GM21825 (cell line): Measurements from ENCODE around the gene GNG14.
"Not testable (repeated sequence)": the region's sequence is repeated elsewhere in the genome, so short reads cannot be mapped to it uniquely, and the experiment has no call there.

ENCODE experiments used
- ATAC-seq: cut with Tn5 transposase; IDR thresholded peaks from one replicate; pipeline ENCODE4 v1.9.1; 2021; ENCODE audit warnings: mild to moderate bottlenecking, moderate library complexity; ENCODE audit not compliant: unreplicated experiment

Gene GNG14

DNA sequence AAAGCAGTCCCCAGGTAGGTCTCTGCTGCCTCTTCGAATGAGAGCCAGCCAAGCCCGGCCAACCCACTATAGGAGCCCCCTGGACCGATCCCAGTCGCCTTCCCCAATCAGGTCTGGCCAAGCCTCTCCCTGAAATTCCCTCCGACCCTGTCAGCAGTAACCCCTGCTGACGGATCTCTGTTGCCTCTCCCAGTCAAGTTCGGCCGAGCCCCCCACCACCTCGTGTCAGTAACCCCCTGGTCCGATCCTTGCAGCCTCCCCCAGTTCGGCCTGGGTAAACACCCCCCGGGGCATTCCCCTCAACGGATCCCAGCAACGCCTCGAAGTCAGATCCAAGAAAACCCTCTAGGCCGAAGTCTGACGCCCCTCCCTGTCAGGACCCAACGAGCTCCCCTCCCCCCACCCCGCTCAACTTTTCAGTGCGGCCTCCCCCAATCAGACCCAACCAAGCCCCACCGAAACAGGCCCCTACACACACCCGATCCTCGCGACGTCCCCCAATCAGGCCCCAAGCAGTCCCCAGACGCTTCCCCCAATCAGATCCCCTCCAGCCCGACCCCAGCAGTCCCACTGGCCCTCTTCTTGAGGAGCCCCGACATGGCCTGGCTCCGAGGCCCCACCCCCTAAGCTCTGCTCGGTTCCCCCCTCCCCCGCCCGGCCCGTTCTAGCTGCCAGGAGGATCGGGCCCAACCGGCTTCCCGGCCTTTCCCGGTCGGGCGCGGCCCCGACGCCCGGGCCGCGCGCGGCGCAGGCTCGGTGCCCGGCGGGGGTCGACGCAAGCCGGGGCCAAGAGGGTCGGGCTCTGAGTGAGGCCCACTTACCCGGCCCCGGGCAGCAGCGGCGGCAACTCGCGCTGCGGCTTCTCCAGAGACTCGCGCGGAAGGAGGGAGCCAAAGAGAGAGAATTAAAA is 34.1 kb downstream of the GNG14 start:
- ATAC-seq = no peak

DNA sequence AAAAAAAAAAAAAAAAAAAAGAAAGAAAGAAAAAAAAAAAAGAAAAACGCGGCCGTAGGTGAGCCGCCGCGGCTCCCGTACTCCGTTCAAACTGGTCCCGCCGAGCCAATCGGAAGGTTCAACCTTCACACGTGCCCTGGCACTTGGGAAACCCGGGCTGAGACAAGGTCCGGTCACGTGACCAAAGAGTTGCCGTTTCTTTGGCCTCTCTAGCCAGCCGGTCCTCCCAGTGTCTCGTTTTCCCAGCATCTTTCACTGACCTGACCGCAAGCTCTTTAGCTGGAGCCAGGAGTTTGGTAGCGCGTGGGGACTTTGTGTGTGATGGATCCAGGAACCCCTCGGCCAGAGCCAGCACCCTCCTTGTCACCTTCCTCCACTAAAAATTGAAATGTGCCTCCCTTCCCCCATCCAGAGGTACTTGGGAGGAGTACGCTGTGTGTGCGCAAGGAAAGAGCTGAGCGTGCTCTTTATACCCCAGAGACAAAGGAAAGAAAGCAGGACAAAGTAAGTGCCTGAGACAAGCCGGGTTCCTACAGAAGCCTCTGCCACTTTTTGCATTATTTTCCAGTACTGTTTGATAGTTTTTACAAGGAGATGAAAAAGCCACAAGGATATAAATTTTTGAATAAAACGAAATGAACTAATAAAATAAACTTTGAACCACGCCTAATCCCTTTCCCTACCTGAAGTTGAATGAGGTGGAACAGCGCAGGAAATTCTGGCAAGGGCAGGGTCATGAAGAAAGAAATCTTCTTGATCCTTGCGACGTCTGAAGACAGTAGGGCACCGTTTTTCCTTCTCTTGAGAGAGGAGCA is 35.0 kb downstream of the GNG14 start:
- peak; percentile 56 for ATAC-seq

DNA sequence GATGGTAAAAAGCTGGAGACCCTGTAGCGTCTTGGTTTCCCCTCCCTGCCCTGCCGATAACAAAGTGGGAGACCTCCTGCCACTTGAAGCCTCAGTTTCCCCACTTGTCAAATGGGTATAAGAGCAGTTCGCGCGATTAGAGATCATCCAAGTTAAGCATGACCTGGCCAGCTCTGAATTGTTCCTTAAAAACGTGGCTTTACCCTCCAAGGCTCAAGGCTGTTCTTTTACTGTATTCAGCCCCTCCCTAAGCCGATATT is 35.5 kb downstream of the GNG14 start:
- no peak for ATAC-seq

DNA sequence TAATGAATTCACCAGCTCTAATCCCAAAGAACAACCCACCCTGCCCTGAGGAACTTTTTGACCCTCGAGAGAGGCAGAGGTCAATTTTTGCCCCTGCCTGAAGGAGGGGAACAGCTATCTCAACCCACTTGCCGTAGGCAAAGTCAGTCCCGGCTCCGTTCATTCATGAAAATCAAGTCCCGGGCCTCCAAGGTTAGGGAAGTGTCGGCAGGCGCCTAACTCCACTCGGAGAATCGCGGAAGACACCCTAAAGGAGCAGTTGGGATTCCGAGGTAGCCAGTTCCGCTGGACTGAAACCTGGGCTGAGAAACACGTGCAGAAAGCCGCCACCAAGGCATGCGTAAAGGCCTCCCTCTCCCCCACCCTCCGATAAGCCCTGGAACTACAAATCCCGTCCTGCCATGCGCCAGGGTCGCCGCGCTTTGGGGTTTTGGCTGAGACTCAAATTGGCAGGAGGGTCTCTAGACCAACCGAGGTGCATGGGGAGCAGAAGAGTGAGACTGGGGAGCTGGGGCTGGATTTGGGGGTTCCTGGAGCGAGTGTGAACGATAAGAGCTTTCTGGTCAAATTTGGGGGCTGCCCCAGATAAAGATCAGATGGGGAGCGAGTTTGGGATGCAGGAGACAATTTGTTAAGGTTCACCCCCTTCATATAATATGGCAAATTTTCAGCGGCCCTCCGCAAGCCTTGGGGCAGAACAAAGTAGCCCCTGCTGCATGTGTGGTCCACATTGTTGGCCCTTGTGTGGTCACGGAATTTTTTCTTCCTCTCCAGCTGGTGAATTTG is 36.0 kb downstream of the GNG14 start, which contains the start of gene TNPO2:
Gene TNPO2, minus strand, starts transcription at position 292 of the 786 bp plus-strand sequence. CDS start 2,955 bp downstream, outside the sequence.
- no peak for ATAC-seq

DNA sequence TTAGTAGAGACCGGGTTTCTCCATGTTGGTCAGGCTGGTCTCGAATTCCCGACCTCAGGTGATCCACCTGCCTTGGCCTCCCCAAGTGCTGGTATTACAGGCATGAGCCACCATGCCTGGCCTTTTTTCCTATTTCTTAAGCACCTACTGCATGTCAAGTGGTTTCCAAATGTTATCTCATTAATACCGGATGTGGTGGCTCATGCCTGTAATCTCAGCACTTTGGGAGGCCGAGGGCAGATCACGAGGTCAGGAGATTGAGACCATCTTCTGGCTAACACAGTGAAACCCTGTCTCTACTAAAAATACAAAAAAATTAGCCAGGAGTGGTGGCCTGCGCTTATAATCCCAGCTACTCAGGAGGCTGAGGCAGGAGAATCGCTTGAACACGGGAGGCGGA is 37.8 kb downstream of the GNG14 start:
- not testable (repeated sequence) for ATAC-seq

DNA sequence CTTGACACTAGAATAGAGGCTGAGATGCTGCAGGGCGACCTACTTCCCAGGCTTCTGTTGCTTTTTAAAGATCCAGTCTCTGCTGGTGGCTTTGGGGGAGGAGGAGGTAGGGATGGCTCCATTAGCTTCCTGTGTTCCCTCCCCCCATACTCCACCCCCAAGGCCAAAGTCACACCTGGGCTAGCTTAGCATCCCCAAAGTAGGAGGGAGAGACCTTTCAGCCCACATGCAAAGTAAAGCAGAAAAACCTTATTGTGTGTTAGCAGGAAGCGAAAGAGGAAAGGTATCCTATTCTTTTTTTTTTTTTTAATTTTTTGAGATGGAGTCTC is 39.2 kb downstream of the GNG14 start:
- ATAC-seq = no peak

DNA sequence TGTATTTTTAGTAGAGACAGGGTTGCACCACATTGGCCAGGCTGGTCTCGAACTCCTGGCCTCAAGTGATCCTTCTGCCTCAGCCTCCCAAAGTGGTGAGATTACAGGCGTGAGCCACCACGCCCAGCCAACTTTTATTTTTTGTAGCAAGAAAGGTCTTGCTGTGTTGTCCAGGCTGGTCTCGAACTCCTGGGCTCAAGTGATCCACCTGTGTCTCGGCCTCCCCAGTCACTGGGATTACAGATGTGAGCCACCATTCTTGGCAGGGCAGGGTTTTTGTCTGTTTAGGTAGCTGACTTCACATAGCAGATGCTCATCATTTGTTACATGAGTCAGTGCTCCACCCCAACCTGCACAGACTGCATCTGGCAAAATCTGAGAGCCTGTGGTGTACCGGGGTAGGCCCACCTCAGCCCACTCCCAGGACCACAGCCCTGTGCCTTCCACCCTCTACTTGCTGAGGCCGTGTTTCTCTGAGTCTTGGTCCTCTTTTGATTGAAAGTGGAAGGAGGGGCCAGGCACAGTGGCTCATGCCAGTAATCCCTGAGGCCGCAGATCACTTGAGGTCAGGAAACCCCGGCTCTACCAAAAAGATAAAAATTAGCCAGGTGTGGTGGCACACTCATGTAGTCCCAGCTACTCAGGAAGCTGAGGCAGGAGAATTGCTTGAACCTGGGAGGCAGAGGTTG is 40.1 kb downstream of the GNG14 start:
- no peak for ATAC-seq

DNA sequence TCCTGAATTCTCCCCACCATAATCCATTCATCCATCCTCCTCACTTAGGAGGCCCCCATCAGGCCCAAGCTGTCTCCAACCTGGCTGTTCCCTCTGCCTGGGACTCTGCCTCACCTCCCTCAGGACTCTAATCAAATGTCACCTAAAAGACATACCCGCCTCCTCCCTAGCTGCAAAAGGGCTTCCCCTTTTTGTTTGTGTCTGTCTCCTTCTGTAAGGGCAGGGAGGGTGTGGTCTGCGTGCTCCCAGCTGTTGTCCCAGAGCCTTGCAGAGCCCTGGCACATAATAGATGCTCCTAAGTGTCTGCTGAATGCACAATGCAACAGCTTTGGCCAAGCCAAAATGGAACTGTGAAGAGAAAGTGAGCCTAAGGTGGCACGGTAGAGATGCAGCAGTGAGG is 42.3 kb downstream of the GNG14 start:
- no peak for ATAC-seq

DNA sequence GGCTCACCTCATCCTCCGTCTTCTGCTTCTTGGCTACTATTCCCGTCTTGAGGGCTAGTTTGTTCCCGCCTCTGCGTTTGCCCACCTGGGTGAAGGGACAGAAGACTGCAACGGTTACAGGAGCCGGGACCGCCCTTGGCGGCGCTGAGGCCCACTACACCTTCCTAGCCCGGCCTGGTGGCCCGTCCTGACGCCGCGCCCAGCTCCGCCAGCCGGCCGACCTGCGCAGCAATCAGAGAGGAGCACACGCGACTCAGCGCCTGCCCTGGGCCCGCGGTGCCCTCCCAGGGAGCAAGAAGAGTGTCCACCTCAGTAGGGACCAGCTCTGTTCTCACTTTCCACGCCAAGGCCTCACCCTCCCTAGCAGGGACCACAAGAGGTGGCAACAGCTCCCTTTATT is 43.5 kb downstream of the GNG14 start:
- ATAC-seq = no peak

DNA sequence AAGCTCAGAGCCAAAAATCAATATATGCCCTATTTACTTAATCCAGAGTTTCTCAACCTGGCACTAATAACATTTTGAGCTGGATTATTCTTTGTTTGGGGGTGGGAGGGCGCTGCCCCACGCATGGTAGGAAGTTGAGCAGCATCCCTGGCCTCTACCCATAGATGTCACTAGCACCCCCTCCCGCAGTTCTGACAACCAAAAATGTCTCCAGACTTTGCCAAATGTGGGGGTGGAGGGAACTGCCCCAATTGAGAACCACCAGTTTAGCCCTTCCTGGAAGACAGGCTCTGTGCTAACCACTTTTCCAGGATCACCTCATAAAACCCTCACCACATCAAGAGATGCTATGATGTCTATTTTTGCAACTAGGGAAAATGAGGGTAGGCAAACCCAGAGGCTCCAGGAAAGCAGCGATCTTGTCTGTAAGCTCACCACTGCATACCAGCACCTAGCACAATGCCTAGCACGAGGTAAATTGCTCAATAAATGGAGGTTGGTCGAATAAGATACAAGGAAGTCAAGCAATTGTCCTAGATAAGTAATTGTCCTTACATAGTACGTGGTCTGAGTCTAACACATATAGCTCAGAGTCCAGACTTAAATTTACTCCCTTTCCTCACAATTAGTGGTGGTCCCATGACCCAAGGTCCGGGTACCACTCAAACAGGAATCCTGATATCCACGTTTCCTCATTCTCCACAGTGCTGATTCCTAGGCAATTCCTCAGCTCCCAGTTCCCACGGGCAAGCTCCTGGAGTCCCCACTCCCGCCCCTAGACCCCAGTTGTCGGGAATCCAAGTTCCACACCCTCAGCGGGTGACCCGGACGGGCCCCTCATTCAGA is 45.8 kb downstream of the GNG14 start:
- no peak for ATAC-seq

DNA sequence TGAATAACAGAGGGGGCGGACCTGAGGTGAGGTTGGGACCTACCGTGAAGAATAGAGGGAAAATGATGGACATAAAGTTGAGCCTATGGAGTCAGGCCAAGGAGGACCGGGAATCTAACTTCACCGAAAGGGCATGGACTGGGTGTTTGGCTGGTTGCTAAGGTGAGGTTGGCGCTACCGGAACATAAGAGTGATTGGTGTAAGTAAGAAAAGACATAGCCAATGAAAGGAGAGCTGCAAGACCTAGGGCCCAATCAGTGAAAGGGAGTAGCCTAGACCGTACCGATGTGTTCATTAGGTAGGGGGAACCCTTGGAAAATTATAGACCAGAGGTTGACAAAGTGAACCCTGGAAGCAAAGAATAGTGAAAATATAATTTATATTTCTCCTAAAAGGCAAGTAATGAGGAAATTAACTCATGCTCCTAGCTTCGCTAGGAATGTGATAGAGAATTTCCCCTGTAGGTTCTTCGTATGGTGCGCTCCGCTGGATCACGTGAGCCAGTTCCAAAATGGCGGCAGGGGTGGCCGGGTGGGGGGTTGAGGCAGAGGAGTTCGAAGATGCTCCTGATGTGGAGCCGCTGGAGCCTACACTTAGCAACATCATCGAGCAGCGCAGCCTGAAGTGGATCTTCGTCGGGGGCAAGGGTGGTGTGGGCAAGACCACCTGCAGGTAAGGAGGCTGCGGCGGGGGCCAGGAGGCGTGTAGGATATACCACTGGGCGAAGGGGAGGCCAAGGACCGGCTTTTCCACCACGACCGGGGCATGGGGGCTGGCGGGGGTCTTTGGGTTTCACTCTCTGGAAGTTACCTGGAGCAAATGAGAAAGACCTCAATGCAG is 49.4 kb downstream of the GNG14 start, which contains the start of gene GET3:
Gene GET3, plus strand, starts transcription at position 503 of the 840 bp plus-strand sequence. Its CDS starts 9 bp downstream, at position 512.
- ATAC-seq = peak; percentile 67

DNA sequence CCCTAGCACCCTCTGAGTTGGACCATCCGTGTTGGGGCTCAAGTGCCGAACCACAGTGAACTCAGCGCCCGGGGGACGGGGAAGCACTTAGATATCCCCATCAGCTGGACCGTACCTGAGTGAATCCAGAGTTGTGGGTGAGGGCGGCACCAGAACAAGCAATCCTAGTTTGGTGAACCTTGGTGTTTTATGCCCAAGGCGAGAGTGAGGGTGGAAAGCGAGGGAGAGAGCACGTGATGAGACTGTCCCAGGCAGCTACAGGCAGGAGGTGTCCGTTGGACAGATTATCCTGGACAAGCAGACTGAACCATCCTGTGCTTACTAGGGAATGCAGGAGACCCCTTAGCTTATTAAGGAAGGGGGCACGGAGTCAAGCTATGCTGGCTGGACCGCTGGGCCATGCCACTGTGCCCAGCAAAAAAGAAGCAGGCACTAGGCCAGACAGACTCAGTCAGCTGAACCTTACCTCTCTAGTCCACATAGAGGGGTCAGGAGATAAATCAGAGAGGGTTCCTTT is 50.1 kb downstream of the GNG14 start:
- ATAC-seq = no peak
